HepG2 (cell line): ENCODE results near the gene CSNK1D. TPM values are rescaled to one million over a fixed set of nuclear protein-coding genes. Genes with fewer than 3 reads are reported as not detected.

ENCODE experiments used
- HOXA9 ChIP-seq: sonication (generic); formaldehyde crosslinking; IDR thresholded peaks from 2 replicates; pipeline ENCODE4 v1.8.1; 2022; ENCODE audit warnings: missing genetic modification reagents, mild to moderate bottlenecking, moderate library complexity, borderline replicate concordance
- KDM2A ChIP-seq: sonication (generic); formaldehyde crosslinking; IDR thresholded peaks from 2 replicates; pipeline ENCODE4 v1.4.0; 2020; ENCODE audit warnings: low read depth, missing genetic modification reagents, borderline replicate concordance
- NAIF1 ChIP-seq: sonication (generic); formaldehyde crosslinking; IDR thresholded peaks from 2 replicates; pipeline ENCODE4 v1.5.0; 2020; ENCODE audit warnings: mild to moderate bottlenecking, missing genetic modification reagents, borderline replicate concordance
- SNAPC2 ChIP-seq: sonication (generic); formaldehyde crosslinking; IDR thresholded peaks from 2 replicates; pipeline ENCODE4 v1.8.1; 2022; ENCODE audit warnings: mild to moderate bottlenecking, missing genetic modification reagents
- TCF7L2 ChIP-seq: IDR thresholded peaks from 2 replicates; pipeline ENCODE4 v1.6.1; 2011; ENCODE audit warnings: mild to moderate bottlenecking, low read depth, low read length, moderate library complexity
- ZNF121 ChIP-seq: sonication (generic); formaldehyde crosslinking; IDR thresholded peaks from 2 replicates; pipeline ENCODE4 v1.5.0; 2020; ENCODE audit warnings: mild to moderate bottlenecking, missing genetic modification reagents
- ZNF878 ChIP-seq: sonication (generic); formaldehyde crosslinking; IDR thresholded peaks from 2 replicates; pipeline ENCODE4 v1.8.1; 2023; ENCODE audit warnings: mild to moderate bottlenecking, missing genetic modification reagents, moderate library complexity
- polyA plus RNA-seq, 8 experiments: library from polyadenylated mRNA; depleted of rRNA in 3 of 8; stranded (reverse) in 7 of 8; unstranded in 1 of 8; fragments of >200 nt; fragmentation: Illumina TruSeq in 4 of 8; extraction: Trizol in 4 of 8; gene quantifications; 2 replicates each; pipeline versions ENCODE4 v1.2.1 to v1.2.3, GENCODE V29; 2011 to 2016; ENCODE audit warnings: low read depth in 4 of 8, missing spikeins in 1 of 8, mixed read lengths in 1 of 8; ENCODE audit not compliant: insufficient read depth in 1 of 8
- total RNA-seq, 5 experiments: library from RNA; depleted of rRNA; stranded (reverse); fragments of >200 nt; fragmentation: Illumina TruSeq; extraction: Trizol; gene quantifications; 2 replicates each; pipeline ENCODE4 v1.2.3, GENCODE V29; 2016; ENCODE audit warnings: low read depth in 1 of 5
- TF ChIP-seq, protein P1 (sequence below), 2 experiments: fragments of 450-650 bp in 1 of 2; sonication (generic) in 1 of 2; formaldehyde crosslinking in 1 of 2; IDR thresholded peaks; 2 replicates each; pipeline versions ENCODE4 v1.6.1 to v1.8.0; 2016 to 2022; ENCODE audit warnings: antibody characterized with exemption in 1 of 2, mild to moderate bottlenecking in 1 of 2, missing genetic modification reagents in 1 of 2
- TF ChIP-seq, protein P2 (sequence below): IDR thresholded peaks from 2 replicates; pipeline ENCODE4 v1.6.1; 2016; ENCODE audit warnings: missing compliant biosample characterization, missing genetic modification reagents, borderline replicate concordance
- TF ChIP-seq, protein P3 (sequence below): sonication (generic); formaldehyde crosslinking; IDR thresholded peaks from 2 replicates; pipeline ENCODE4 v1.8.1; 2023; ENCODE audit warnings: mild to moderate bottlenecking, missing genetic modification reagents
- TF ChIP-seq, protein P4 (sequence below): sonication (generic); formaldehyde crosslinking; IDR thresholded peaks from 2 replicates; pipeline ENCODE4 v1.4.0; 2020; ENCODE audit warnings: mild to moderate bottlenecking, missing genetic modification reagents, borderline replicate concordance

CSNK1D gene
- total and polyA plus RNA-seq, 2 of the 13 experiments (the other 11 are each of a cell fraction or from before 2014, with no cell fraction given): 31.5 to 128 TPM

DNA sequence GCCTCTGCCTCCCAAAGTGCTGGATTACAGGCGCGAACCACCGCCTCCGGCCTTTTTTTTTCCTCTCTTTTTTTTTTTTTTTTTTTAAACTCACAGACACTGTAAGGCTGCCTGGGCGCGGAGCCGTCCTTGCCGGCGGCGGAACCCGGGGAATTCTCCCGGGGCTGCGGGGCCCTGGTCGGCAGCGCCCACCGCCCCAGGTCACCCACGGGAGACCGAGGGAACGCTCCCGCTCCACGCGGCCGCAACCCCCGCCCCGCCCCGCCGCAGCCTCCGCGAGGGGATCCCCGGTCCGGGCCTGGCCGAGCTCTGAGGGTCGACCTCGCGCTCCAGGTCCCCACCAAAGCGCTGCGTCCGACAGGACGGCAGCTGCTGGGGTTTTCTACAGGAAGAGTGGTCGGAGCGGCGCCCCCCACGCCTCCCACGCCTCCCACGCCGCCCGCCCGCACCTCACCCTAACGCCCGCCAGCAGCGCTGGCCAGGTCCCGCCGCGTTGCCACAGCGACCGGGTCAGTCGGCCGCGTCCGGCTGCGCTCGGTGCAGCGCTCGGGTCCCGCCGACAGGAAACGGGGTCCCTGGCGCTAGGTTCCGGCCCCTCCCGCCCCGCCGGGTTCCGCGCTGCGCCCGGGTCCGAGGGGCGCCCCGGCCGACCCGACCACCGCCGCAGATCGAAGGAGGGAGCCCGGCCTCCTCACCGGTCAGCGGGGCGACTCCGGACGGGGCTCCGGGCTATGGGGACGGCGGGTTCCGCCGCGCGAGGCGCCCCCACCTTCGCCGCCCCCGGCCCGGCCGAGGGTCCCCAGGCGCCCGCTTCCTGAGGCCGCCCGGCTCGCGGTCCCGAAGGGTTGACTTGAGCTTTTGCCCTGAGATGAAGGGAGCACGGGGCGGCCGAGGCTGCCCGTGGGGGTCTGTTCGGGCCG, 60.9 kb downstream of the CSNK1D start, which contains the start of gene CCDC57 (continued):
- TF ChIP-seq, protein P1, sequence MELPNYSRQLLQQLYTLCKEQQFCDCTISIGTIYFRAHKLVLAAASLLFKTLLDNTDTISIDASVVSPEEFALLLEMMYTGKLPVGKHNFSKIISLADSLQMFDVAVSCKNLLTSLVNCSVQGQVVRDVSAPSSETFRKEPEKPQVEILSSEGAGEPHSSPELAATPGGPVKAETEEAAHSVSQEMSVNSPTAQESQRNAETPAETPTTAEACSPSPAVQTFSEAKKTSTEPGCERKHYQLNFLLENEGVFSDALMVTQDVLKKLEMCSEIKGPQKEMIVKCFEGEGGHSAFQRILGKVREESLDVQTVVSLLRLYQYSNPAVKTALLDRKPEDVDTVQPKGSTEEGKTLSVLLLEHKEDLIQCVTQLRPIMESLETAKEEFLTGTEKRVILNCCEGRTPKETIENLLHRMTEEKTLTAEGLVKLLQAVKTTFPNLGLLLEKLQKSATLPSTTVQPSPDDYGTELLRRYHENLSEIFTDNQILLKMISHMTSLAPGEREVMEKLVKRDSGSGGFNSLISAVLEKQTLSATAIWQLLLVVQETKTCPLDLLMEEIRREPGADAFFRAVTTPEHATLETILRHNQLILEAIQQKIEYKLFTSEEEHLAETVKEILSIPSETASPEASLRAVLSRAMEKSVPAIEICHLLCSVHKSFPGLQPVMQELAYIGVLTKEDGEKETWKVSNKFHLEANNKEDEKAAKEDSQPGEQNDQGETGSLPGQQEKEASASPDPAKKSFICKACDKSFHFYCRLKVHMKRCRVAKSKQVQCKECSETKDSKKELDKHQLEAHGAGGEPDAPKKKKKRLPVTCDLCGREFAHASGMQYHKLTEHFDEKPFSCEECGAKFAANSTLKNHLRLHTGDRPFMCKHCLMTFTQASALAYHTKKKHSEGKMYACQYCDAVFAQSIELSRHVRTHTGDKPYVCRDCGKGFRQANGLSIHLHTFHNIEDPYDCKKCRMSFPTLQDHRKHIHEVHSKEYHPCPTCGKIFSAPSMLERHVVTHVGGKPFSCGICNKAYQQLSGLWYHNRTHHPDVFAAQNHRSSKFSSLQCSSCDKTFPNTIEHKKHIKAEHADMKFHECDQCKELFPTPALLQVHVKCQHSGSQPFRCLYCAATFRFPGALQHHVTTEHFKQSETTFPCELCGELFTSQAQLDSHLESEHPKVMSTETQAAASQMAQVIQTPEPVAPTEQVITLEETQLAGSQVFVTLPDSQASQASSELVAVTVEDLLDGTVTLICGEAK (IDR thresholded peaks at IDR 0.05): no peak
- TF ChIP-seq, protein P1 (CRISPR knock-in tag; IDR thresholded peaks at IDR 0.05): peak; percentile 59; the same call in 1 of the 2 replicates
- 0 out of 2 replicates have a peak, but pooled peaks have one; percentile 40 for TF ChIP-seq ZNF121 (CRISPR knock-in tag)
- TF ChIP-seq KDM2A (CRISPR knock-in tag): peak; percentile 82
- no peak for TF ChIP-seq SNAPC2
- TF ChIP-seq HOXA9 (CRISPR knock-in tag): 0 out of 2 replicates have a peak, but pooled peaks have one; percentile 77
- TF ChIP-seq, protein P2, sequence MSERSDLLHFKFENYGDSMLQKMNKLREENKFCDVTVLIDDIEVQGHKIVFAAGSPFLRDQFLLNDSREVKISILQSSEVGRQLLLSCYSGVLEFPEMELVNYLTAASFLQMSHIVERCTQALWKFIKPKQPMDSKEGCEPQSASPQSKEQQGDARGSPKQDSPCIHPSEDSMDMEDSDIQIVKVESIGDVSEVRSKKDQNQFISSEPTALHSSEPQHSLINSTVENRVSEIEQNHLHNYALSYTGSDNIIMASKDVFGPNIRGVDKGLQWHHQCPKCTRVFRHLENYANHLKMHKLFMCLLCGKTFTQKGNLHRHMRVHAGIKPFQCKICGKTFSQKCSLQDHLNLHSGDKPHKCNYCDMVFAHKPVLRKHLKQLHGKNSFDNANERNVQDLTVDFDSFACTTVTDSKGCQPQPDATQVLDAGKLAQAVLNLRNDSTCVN: no peak
- TF ChIP-seq, protein P3, sequence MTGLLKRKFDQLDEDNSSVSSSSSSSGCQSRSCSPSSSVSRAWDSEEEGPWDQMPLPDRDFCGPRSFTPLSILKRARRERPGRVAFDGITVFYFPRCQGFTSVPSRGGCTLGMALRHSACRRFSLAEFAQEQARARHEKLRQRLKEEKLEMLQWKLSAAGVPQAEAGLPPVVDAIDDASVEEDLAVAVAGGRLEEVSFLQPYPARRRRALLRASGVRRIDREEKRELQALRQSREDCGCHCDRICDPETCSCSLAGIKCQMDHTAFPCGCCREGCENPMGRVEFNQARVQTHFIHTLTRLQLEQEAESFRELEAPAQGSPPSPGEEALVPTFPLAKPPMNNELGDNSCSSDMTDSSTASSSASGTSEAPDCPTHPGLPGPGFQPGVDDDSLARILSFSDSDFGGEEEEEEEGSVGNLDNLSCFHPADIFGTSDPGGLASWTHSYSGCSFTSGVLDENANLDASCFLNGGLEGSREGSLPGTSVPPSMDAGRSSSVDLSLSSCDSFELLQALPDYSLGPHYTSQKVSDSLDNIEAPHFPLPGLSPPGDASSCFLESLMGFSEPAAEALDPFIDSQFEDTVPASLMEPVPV (CRISPR knock-in tag): peak; percentile 61
- peak; percentile 48; the same call in 1 of the 2 replicates for TF ChIP-seq NAIF1 (CRISPR knock-in tag)
- TF ChIP-seq, protein P4, sequence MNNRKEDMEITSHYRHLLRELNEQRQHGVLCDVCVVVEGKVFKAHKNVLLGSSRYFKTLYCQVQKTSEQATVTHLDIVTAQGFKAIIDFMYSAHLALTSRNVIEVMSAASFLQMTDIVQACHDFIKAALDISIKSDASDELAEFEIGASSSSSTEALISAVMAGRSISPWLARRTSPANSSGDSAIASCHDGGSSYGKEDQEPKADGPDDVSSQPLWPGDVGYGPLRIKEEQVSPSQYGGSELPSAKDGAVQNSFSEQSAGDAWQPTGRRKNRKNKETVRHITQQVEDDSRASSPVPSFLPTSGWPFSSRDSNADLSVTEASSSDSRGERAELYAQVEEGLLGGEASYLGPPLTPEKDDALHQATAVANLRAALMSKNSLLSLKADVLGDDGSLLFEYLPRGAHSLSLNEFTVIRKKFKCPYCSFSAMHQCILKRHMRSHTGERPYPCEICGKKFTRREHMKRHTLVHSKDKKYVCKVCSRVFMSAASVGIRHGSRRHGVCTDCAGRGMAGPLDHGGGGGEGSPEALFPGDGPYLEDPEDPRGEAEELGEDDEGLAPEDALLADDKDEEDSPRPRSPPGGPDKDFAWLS (CRISPR knock-in tag): peak; percentile 69
- TF ChIP-seq TCF7L2: no peak
- no peak for TF ChIP-seq ZNF878 (CRISPR knock-in tag)
